ENCODE data around the gene KLHL21. TPM values are rescaled to one million over a fixed set of nuclear protein-coding genes. Genes with fewer than 3 reads are reported as not detected.

The KLHL21 gene
- total RNA-seq, 1 experiment from 2014 or later: 21.6 TPM

GRCh38 chr1:6544831-6545230, 57.8 kb downstream of the KLHL21 start:
- TF ChIP-seq, protein P1, sequence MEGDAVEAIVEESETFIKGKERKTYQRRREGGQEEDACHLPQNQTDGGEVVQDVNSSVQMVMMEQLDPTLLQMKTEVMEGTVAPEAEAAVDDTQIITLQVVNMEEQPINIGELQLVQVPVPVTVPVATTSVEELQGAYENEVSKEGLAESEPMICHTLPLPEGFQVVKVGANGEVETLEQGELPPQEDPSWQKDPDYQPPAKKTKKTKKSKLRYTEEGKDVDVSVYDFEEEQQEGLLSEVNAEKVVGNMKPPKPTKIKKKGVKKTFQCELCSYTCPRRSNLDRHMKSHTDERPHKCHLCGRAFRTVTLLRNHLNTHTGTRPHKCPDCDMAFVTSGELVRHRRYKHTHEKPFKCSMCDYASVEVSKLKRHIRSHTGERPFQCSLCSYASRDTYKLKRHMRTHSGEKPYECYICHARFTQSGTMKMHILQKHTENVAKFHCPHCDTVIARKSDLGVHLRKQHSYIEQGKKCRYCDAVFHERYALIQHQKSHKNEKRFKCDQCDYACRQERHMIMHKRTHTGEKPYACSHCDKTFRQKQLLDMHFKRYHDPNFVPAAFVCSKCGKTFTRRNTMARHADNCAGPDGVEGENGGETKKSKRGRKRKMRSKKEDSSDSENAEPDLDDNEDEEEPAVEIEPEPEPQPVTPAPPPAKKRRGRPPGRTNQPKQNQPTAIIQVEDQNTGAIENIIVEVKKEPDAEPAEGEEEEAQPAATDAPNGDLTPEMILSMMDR (IDR thresholded peaks at IDR 0.05; ENCODE audit: insufficient read depth in 1 of 2, low read depth in 1 of 2, low read length in 1 of 2, severe bottlenecking in 1 of 2, unreplicated experiment in 1 of 2): no peak

More at GRCh38 chr1:6544831-6545230, 57.8 kb downstream of the KLHL21 start:
- Histone ChIP-seq H3K36me3 (ENCODE audit: control insufficient read depth, insufficient read depth, low read length) (no peaks in the 10 kb centered on the region; the same call in none of the 2 replicates), H3K4me1 (no peaks in the 10 kb centered on the region), H3K9me3 (no peaks in the 10 kb centered on the region), H3K4me3 (ENCODE audit: low read depth, low read length) (no peak overlapping the region), H3K27me3 (replicated peaks; ENCODE audit: control insufficient read depth, insufficient read depth, low read length) (no peaks in the 10 kb centered on the region)
- H3K36me3 Mint-ChIP-seq (ENCODE audit: insufficient read depth, unreplicated experiment): peaks cover 59% of the 10 kb centered on the region
- no peak for DNase-seq
- CTCF ChIA-PET: no interaction called here
- H3K27ac Mint-ChIP-seq (ENCODE audit: unreplicated experiment): no peak overlapping the region
- POLR2A ChIA-PET: no interaction called here
- H3K4me3 Mint-ChIP-seq (ENCODE audit: unreplicated experiment): no peak overlapping the region
- no peaks in the 10 kb centered on the region for H3K4me1 Mint-ChIP-seq (ENCODE audit: low read depth, unreplicated experiment)
- no TSS peak for BruUV-seq (replicated peaks)
- H3K27me3 Mint-ChIP-seq (ENCODE audit: insufficient read depth, unreplicated experiment): no peaks in the 10 kb centered on the region
- intact Hi-C loops (cut with micrococcal nuclease; ENCODE audit: unreplicated experiment): no loop called here
- H3K9me3 Mint-ChIP-seq (ENCODE audit: unreplicated experiment): no peaks in the 10 kb centered on the region

Other genes starting within 250 kb of the KLHL21 start
- gene ACOT7, start 209.1 kb downstream of the KLHL21 start, total RNA-seq (2022): 179 and 221 TPM in 2 replicates
- gene HES2, start 182.9 kb downstream of the KLHL21 start, total RNA-seq (2022): 0.37 and 0.91 TPM in 2 replicates
- gene ESPN, start 178.1 kb downstream of the KLHL21 start, total RNA-seq (2022): 14.9 and 16.3 TPM in 2 replicates
- 15.0 and 16.3 TPM in 2 replicates for gene TNFRSF25, start 136.7 kb downstream of the KLHL21 start, total RNA-seq (2022)
- gene PLEKHG5, start 111.2 kb downstream of the KLHL21 start, total RNA-seq (2022): 11.6 and 12.2 TPM in 2 replicates
- 33.6 and 37.3 TPM in 2 replicates for gene NOL9, start 48.4 kb downstream of the KLHL21 start, total RNA-seq (2022)
- not detected in 2 replicates for gene TAS1R1, start 47.6 kb downstream of the KLHL21 start, total RNA-seq (2022)
- 22.5 and 24.8 TPM in 2 replicates for gene ZBTB48, start 22.9 kb downstream of the KLHL21 start, total RNA-seq (2022)
- gene PHF13, start 10.9 kb upstream of the KLHL21 start, total RNA-seq (2022): 20.0 and 21.8 TPM in 2 replicates
- 13.5 and 15.1 TPM in 2 replicates for gene THAP3, start 22.0 kb upstream of the KLHL21 start, total RNA-seq (2022)
- 61.0 and 65.8 TPM in 2 replicates for gene DNAJC11, start 98.9 kb upstream of the KLHL21 start, total RNA-seq (2022)
- gene CAMTA1, start 182.6 kb upstream of the KLHL21 start, total RNA-seq (2022): 60.0 and 61.4 TPM in 2 replicates

Data from Caco-2 (cell line).